Activated naive CD8-positive, alpha-beta T cell treated with anti-CD3 and anti-CD28 coated beads, Interleukin-2, amount 50 U/mL, for 24 hours (primary cell): ENCODE results near the gene SELENON.
A peak's percentile ranks its signal among the peaks of the same experiment; 100 is the strongest.

Experiments used
- ATAC-seq: fragments of 150-1000 bp; cut with Tn5 transposase; one replicate; pipeline ENCODE4 v1.10.0; 2021
- DNase-seq: peaks from one replicate; pipeline ENCODE4 v3.0.0; 2021
- H3K27ac Mint-ChIP-seq: one replicate; pipeline ENCODE4 v1.8.0; 2021; ENCODE audit warnings: mild to moderate bottlenecking, mixed read lengths
- H3K27me3 Mint-ChIP-seq: one replicate; pipeline ENCODE4 v1.8.0; 2021; ENCODE audit warnings: mixed read lengths
- H3K36me3 Mint-ChIP-seq: one replicate; pipeline ENCODE4 v1.8.0; 2021; ENCODE audit warnings: low read depth, mixed read lengths
- H3K4me1 Mint-ChIP-seq: one replicate; pipeline ENCODE4 v1.8.0; 2021; ENCODE audit warnings: mixed read lengths
- H3K4me3 Mint-ChIP-seq: one replicate; pipeline ENCODE4 v1.8.0; 2021; ENCODE audit warnings: mild to moderate bottlenecking, moderate library complexity, mixed read lengths
- H3K9me3 Mint-ChIP-seq: one replicate; pipeline ENCODE4 v1.8.0; 2021; ENCODE audit warnings: mixed read lengths

The SELENON gene

GRCh38 chr1:25807480-25808390 lies 7.7 kb downstream of the SELENON start:
- ATAC-seq: no peak
- no peaks in the 10 kb centered on the region for H3K27me3 Mint-ChIP-seq
- no peaks in the 10 kb centered on the region for H3K36me3 Mint-ChIP-seq
- DNase-seq: no peak
- H3K4me1 Mint-ChIP-seq: peaks cover 16% of the 10 kb centered on the region
- H3K4me3 Mint-ChIP-seq: no peak overlapping the region
- H3K9me3 Mint-ChIP-seq: no peaks in the 10 kb centered on the region
- no peak overlapping the region for H3K27ac Mint-ChIP-seq

- ATAC-seq: no peak
- H3K4me1 Mint-ChIP-seq: peaks cover 9% of the 10 kb centered on the region
- no peak overlapping the region for H3K27ac Mint-ChIP-seq
Observed at GRCh38 chr1:25808481-25809244, 8.7 kb downstream of the SELENON start.

GRCh38 chr1:25809283-25809926 lies 9.4 kb downstream of the SELENON start:
- ATAC-seq: no peak
- Mint-ChIP-seq H3K27ac (no peak overlapping the region), H3K36me3 (no peaks in the 10 kb centered on the region), H3K27me3 (no peaks in the 10 kb centered on the region), H3K4me3 (no peak overlapping the region), H3K4me1 (peaks cover 4% of the 10 kb centered on the region), H3K9me3 (no peaks in the 10 kb centered on the region)
- no peak for DNase-seq

More at GRCh38 chr1:25808481-25809244, 8.7 kb downstream of the SELENON start:
- DNase-seq: no peak
- Mint-ChIP-seq H3K27me3 (no peaks in the 10 kb centered on the region), H3K4me3 (no peak overlapping the region), H3K36me3 (no peaks in the 10 kb centered on the region), H3K9me3 (no peaks in the 10 kb centered on the region)

GRCh38 chr1:25809929-25810328 lies 9.9 kb downstream of the SELENON start:
- Mint-ChIP-seq H3K9me3 (no peaks in the 10 kb centered on the region), H3K36me3 (peaks cover 2% of the 10 kb centered on the region), H3K27ac (no peak overlapping the region), H3K4me1 (no peaks in the 10 kb centered on the region), H3K4me3 (no peak overlapping the region), H3K27me3 (no peaks in the 10 kb centered on the region)
- DNase-seq: no peak
- no peak for ATAC-seq

GRCh38 chr1:25810341-25811299 lies 10.6 kb downstream of the SELENON start:
- peaks cover 2% of the 10 kb centered on the region for H3K36me3 Mint-ChIP-seq
- H3K27ac Mint-ChIP-seq: no peak overlapping the region

GRCh38 chr1:25811384-25812082 lies 11.5 kb downstream of the SELENON start:
- Mint-ChIP-seq H3K27me3 (no peaks in the 10 kb centered on the region), H3K9me3 (no peaks in the 10 kb centered on the region), H3K36me3 (peaks cover 2% of the 10 kb centered on the region), H3K27ac (no peak overlapping the region), H3K4me3 (no peak overlapping the region), H3K4me1 (no peaks in the 10 kb centered on the region)
- ATAC-seq (no peak), DNase-seq (no peak)

More at GRCh38 chr1:25810341-25811299, 10.6 kb downstream of the SELENON start:
- DNase-seq (peak; percentile 87), ATAC-seq (peak; percentile 50)
- no peaks in the 10 kb centered on the region for H3K4me1 Mint-ChIP-seq
- H3K27me3 Mint-ChIP-seq: no peaks in the 10 kb centered on the region
- H3K9me3 Mint-ChIP-seq: no peaks in the 10 kb centered on the region
- H3K4me3 Mint-ChIP-seq: no peak overlapping the region

- no peaks in the 10 kb centered on the region for H3K27me3 Mint-ChIP-seq
- peaks cover 2% of the 10 kb centered on the region for H3K4me1 Mint-ChIP-seq
- H3K9me3 Mint-ChIP-seq: no peaks in the 10 kb centered on the region
- no peak overlapping the region for H3K4me3 Mint-ChIP-seq
- DNase-seq: no peak
- H3K27ac Mint-ChIP-seq: no peak overlapping the region
- peaks cover 2% of the 10 kb centered on the region for H3K36me3 Mint-ChIP-seq
- ATAC-seq: no peak
Observed at GRCh38 chr1:25813071-25813733, 13.2 kb downstream of the SELENON start.

- Mint-ChIP-seq H3K9me3 (no peaks in the 10 kb centered on the region), H3K4me1 (peaks cover 7% of the 10 kb centered on the region), H3K36me3 (peaks cover 2% of the 10 kb centered on the region), H3K4me3 (no peak overlapping the region), H3K27ac (no peak overlapping the region), H3K27me3 (no peaks in the 10 kb centered on the region)
- ATAC-seq: peak; percentile 27
- no peak for DNase-seq
Observed at GRCh38 chr1:25813734-25814471, 13.9 kb downstream of the SELENON start.

- ATAC-seq: no peak
- H3K4me1 Mint-ChIP-seq: peaks cover 12% of the 10 kb centered on the region
- no peak overlapping the region for H3K27ac Mint-ChIP-seq
- no peak overlapping the region for H3K4me3 Mint-ChIP-seq
- no peaks in the 10 kb centered on the region for H3K9me3 Mint-ChIP-seq
- H3K36me3 Mint-ChIP-seq: peaks cover 2% of the 10 kb centered on the region
- no peaks in the 10 kb centered on the region for H3K27me3 Mint-ChIP-seq
- DNase-seq: no peak
Observed at GRCh38 chr1:25814549-25815087, 14.6 kb downstream of the SELENON start.

- ATAC-seq: no peak
- H3K4me3 Mint-ChIP-seq: no peak overlapping the region
- H3K4me1 Mint-ChIP-seq: peaks cover 12% of the 10 kb centered on the region
- DNase-seq: no peak
- H3K27ac Mint-ChIP-seq: no peak overlapping the region
- H3K9me3 Mint-ChIP-seq: no peaks in the 10 kb centered on the region
- H3K36me3 Mint-ChIP-seq: peaks cover 2% of the 10 kb centered on the region
- H3K27me3 Mint-ChIP-seq: no peaks in the 10 kb centered on the region
Observed at GRCh38 chr1:25815208-25816111, 15.5 kb downstream of the SELENON start.

- Mint-ChIP-seq H3K27ac (no peak overlapping the region), H3K27me3 (no peaks in the 10 kb centered on the region), H3K36me3 (peaks cover 2% of the 10 kb centered on the region), H3K9me3 (no peaks in the 10 kb centered on the region), H3K4me1 (peaks cover 20% of the 10 kb centered on the region), H3K4me3 (no peak overlapping the region)
- no peak for DNase-seq
- no peak for ATAC-seq
Observed at GRCh38 chr1:25816112-25816718, 16.2 kb downstream of the SELENON start.
